ENCODE results near the gene CIB2. TPM values are rescaled to one million over a fixed set of nuclear protein-coding genes. Genes with fewer than 3 reads are reported as not detected.

Gene CIB2
- total RNA-seq, 1 experiment from 2014 or later, result 5.8 TPM

- Histone ChIP-seq H3K79me2 (ENCODE audit: low read depth) (no peaks in the 10 kb centered on the region), H3K9me3 (ENCODE audit: insufficient read depth, low read depth) (no peaks in the 10 kb centered on the region), H3K27ac (peak overlapping the region; percentile 30; the same call in 1 of the 2 replicates), H3K4me3 (no peak overlapping the region), H2AFZ (no peak overlapping the region), H3K9me2 (ENCODE audit: insufficient read depth) (no peaks in the 10 kb centered on the region), H3K4me1 (replicated peaks; ENCODE audit: insufficient read depth) (peaks cover 46% of the 10 kb centered on the region), H3K36me3 (ENCODE audit: low read depth) (no peaks in the 10 kb centered on the region), H4K20me1 (ENCODE audit: insufficient read depth) (no peaks in the 10 kb centered on the region), H3K4me2 (peak overlapping the region; percentile 60), H3F3A (ENCODE audit: insufficient read depth, low read depth) (peaks cover 9% of the 10 kb centered on the region; the same call in 1 of the 2 replicates), H3K27me3 (ENCODE audit: insufficient read depth, low read depth) (no peaks in the 10 kb centered on the region)
- ChIA-PET POLR2A (ENCODE audit: unreplicated experiment) (no interaction called here), CTCF (no interaction called here)
- no peak for DNase-seq
- intact Hi-C loops (cut with micrococcal nuclease; ENCODE audit: unreplicated experiment), result no loop called here
- no peak for TF ChIP-seq CTCF (conservative IDR thresholded peaks at IDR 0.05)
- TF ChIP-seq EZH2 (IDR thresholded peaks at IDR 0.05; ENCODE audit: low read depth), result no peak
- BruUV-seq (replicated peaks), result no TSS peak
Observed at GRCh38 chr15:78100886-78101285, 30.4 kb downstream of the CIB2 start.

- TF ChIP-seq CTCF (conservative IDR thresholded peaks at IDR 0.05) (no peak), EZH2 (IDR thresholded peaks at IDR 0.05; ENCODE audit: low read depth) (no peak)
- ChIA-PET POLR2A (ENCODE audit: unreplicated experiment) (no interaction called here), CTCF (no interaction called here)
- peaks cover 25% of the 10 kb centered on the region for H3K4me1 ChIP-seq (replicated peaks; ENCODE audit: insufficient read depth)
- H4K20me1 ChIP-seq (ENCODE audit: insufficient read depth), result no peaks in the 10 kb centered on the region
- BruUV-seq (replicated peaks), result no TSS peak
- H2AFZ ChIP-seq, result no peak overlapping the region
- intact Hi-C loops (cut with micrococcal nuclease; ENCODE audit: unreplicated experiment), result no loop called here
- no peaks in the 10 kb centered on the region for H3F3A ChIP-seq (ENCODE audit: insufficient read depth, low read depth)
- H3K4me3 ChIP-seq, result no peak overlapping the region
- H3K9me3 ChIP-seq (ENCODE audit: insufficient read depth, low read depth), result no peaks in the 10 kb centered on the region
- H3K36me3 ChIP-seq (ENCODE audit: low read depth), result no peaks in the 10 kb centered on the region
- H3K79me2 ChIP-seq (ENCODE audit: low read depth), result no peaks in the 10 kb centered on the region
- no peak overlapping the region for H3K4me2 ChIP-seq
- H3K9me2 ChIP-seq (ENCODE audit: insufficient read depth), result no peaks in the 10 kb centered on the region
- no peak for DNase-seq
- no peaks in the 10 kb centered on the region for H3K27me3 ChIP-seq (ENCODE audit: insufficient read depth, low read depth)
- H3K27ac ChIP-seq, result no peak overlapping the region
Observed at GRCh38 chr15:78098131-78098755, 33.0 kb downstream of the CIB2 start.

GRCh38 chr15:78097667-78098066 lies 33.6 kb downstream of the CIB2 start:
- Histone ChIP-seq H3K4me3 (no peak overlapping the region), H3K4me1 (replicated peaks; ENCODE audit: insufficient read depth) (peaks cover 20% of the 10 kb centered on the region), H4K20me1 (ENCODE audit: insufficient read depth) (no peaks in the 10 kb centered on the region), H2AFZ (no peak overlapping the region), H3K79me2 (ENCODE audit: low read depth) (no peaks in the 10 kb centered on the region), H3K9me2 (ENCODE audit: insufficient read depth) (no peaks in the 10 kb centered on the region), H3K27ac (no peak overlapping the region), H3K4me2 (no peak overlapping the region), H3K9me3 (ENCODE audit: insufficient read depth, low read depth) (no peaks in the 10 kb centered on the region), H3K27me3 (ENCODE audit: insufficient read depth, low read depth) (no peaks in the 10 kb centered on the region), H3K36me3 (ENCODE audit: low read depth) (no peaks in the 10 kb centered on the region), H3F3A (ENCODE audit: insufficient read depth, low read depth) (no peaks in the 10 kb centered on the region)
- no peak for TF ChIP-seq CTCF (conservative IDR thresholded peaks at IDR 0.05)
- TF ChIP-seq EZH2 (IDR thresholded peaks at IDR 0.05; ENCODE audit: low read depth), result no peak
- intact Hi-C loops (cut with micrococcal nuclease; ENCODE audit: unreplicated experiment), result no loop called here
- POLR2A ChIA-PET (ENCODE audit: unreplicated experiment), result no interaction called here
- no peak for DNase-seq
- BruUV-seq (replicated peaks), result no TSS peak
- CTCF ChIA-PET, result no interaction called here

All from PC-9 (cell line).